Endothelial cell of umbilical vein (primary cell): Measurements from ENCODE around the gene RASGEF1C. TPM values are rescaled to one million over a fixed set of nuclear protein-coding genes. Genes with fewer than 3 reads are reported as not detected.
"Not testable (repeated sequence)": the region's sequence is repeated elsewhere in the genome, so short reads cannot be mapped to it uniquely, and the experiment has no call there.

Source experiments
- BruUV-seq: library from RNA; stranded (reverse); fragments of 400-500 nt; replicated peaks from 2 replicates; lab custom pipeline; 2021; lab: Mats Ljungman, UMichigan
- CTCF ChIA-PET: fragments of 300-600, 350-600 bp; sonication (Branson Sonifier 250); formaldehyde crosslinking; loops from one replicate; lab custom pipeline; 2021; ENCODE audit warnings: antibody characterized with exemption, inconsistent platforms; lab: Charles Lee
- POLR2A ChIA-PET: fragments of 300-600, 350-600 bp; sonication (Branson Sonifier 250); formaldehyde crosslinking; loops from one replicate; lab custom pipeline; 2021; ENCODE audit warnings: antibody characterized with exemption, inconsistent platforms; lab: Charles Lee
- DNase-seq: peaks from one replicate; pipeline ENCODE4 v3.0.0-alpha.2; 2011; ENCODE audit warnings: low read depth, low spot score
- FAIRE-seq: peaks from 2 replicates; lab custom pipeline; 2011; peaks lifted over from hg19 to GRCh38; lab: Jason Lieb, UNC
- H2AFZ ChIP-seq: 2 replicates; pipeline ENCODE4 v1.6.0; 2012; ENCODE audit warnings: low read depth, low read length, control low read depth, inconsistent platforms
- H3K27ac ChIP-seq: 2 replicates; pipeline ENCODE4 v1.5.1; 2011; ENCODE audit warnings: low read depth, mild to moderate bottlenecking, control low read depth, low read length, moderate library complexity; ENCODE audit not compliant: insufficient read depth
- H3K27me3 ChIP-seq, 2 experiments: 2 replicates each; pipeline versions ENCODE4 v1.6.0 to v1.6.1; 2011; ENCODE audit warnings: low read length in 2 of 2, mixed read lengths in 1 of 2; ENCODE audit not compliant: control insufficient read depth in 2 of 2, insufficient read depth in 2 of 2
- H3K36me3 ChIP-seq, 2 experiments: 2 replicates in 1 of 2; 3 replicates in 1 of 2; pipeline ENCODE4 v1.5.1; 2011; ENCODE audit warnings: low read length in 2 of 2, mild to moderate bottlenecking in 1 of 2, moderate library complexity in 1 of 2; ENCODE audit not compliant: control insufficient read depth in 2 of 2, insufficient read depth in 2 of 2; ENCODE audit errors: extremely low read depth in 1 of 2
- H3K4me1 ChIP-seq: 3 replicates; pipeline ENCODE4 v1.5.1; 2011; ENCODE audit warnings: mild to moderate bottlenecking, low read length; ENCODE audit not compliant: control insufficient read depth, insufficient read depth; ENCODE audit errors: extremely low read depth
- H3K4me2 ChIP-seq: 2 replicates; pipeline ENCODE4 v1.6.1; 2011; ENCODE audit warnings: low read length, control low read depth, mixed read lengths; ENCODE audit not compliant: insufficient read depth
- H3K4me3 ChIP-seq, 3 experiments: fragments of 200-600 bp in 1 of 3; sonication (generic), shearing (Covaris generic) in 1 of 3; replicated peaks in 1 of 3; 2 replicates each; pipeline ENCODE4 v1.5.1; 2011 to 2016; ENCODE audit warnings: control low read depth in 3 of 3, low read length in 3 of 3, mild to moderate bottlenecking in 2 of 3, inconsistent platforms in 1 of 3, low read depth in 1 of 3, moderate library complexity in 1 of 3; ENCODE audit not compliant: insufficient read depth in 1 of 3
- H3K79me2 ChIP-seq: 2 replicates; pipeline ENCODE4 v1.6.0; 2012; ENCODE audit warnings: low read length, inconsistent platforms; ENCODE audit not compliant: control insufficient read depth, insufficient read depth
- H3K9ac ChIP-seq: replicated peaks from 2 replicates; pipeline ENCODE3; 2011; ENCODE audit warnings: low read length, control low read depth; ENCODE audit not compliant: insufficient read depth; ENCODE audit errors: extremely low read depth
- H3K9me1 ChIP-seq: replicated peaks from 3 replicates; pipeline ENCODE4 v1.6.0; 2011; ENCODE audit warnings: mild to moderate bottlenecking, low read length; ENCODE audit not compliant: control insufficient read depth, insufficient read depth; ENCODE audit errors: extremely low read depth
- H3K9me3 ChIP-seq: replicated peaks from 2 replicates; pipeline ENCODE4 v1.5.1; 2012; ENCODE audit warnings: low read length, inconsistent platforms; ENCODE audit not compliant: control insufficient read depth, insufficient read depth
- H4K20me1 ChIP-seq: replicated peaks from 2 replicates; pipeline ENCODE3; 2011; ENCODE audit warnings: mild to moderate bottlenecking, low read length; ENCODE audit not compliant: control insufficient read depth, insufficient read depth; ENCODE audit errors: extremely low read depth
- FOS ChIP-seq: IDR thresholded peaks from 2 replicates; pipeline ENCODE4 v1.6.1; 2011; ENCODE audit warnings: mild to moderate bottlenecking, low read length, moderate library complexity, borderline replicate concordance; ENCODE audit not compliant: insufficient read depth
- GATA2 ChIP-seq: IDR thresholded peaks from 2 replicates; pipeline ENCODE4 v1.7.0; 2011; ENCODE audit warnings: low read depth, mild to moderate bottlenecking, moderate library complexity, mixed read lengths, low read length; ENCODE audit not compliant: insufficient read length, insufficient read depth
- MYC ChIP-seq: IDR thresholded peaks from one replicate; pipeline ENCODE4 v1.6.1; 2011; ENCODE audit warnings: mild to moderate bottlenecking, low read depth, low read length
- POLR2AphosphoS5 ChIP-seq: IDR thresholded peaks from 2 replicates; pipeline ENCODE4 v1.6.1; 2012; ENCODE audit warnings: low read depth, mild to moderate bottlenecking, control low read depth, low read length, moderate library complexity; ENCODE audit not compliant: insufficient read depth
- dilution Hi-C: fragments of 300-500 bp; cut with MboI; formaldehyde crosslinking; loops from one replicate; pipeline ENCODE4 v1.15.0; 2019; ENCODE audit warnings: low sequenced_read_pairs; ENCODE audit not compliant: extremely low pct_ligation_motif_present
- intact Hi-C: fragments of 100-400 bp; cut with micrococcal nuclease; formaldehyde crosslinking; loops from one replicate; pipeline ENCODE4 v1.10.0; 2022
- polyA plus RNA-seq, 4 experiments: library from polyadenylated mRNA; depleted of rRNA in 3 of 4; stranded (reverse) in 3 of 4; unstranded in 1 of 4; fragments of >200 nt; gene quantifications; 2 replicates each; pipeline versions ENCODE4 v1.2.1 to v1.2.3, GENCODE V29; 2011 to 2012; ENCODE audit warnings: missing spikeins in 1 of 4
- total RNA-seq: library from RNA; stranded (reverse); gene quantifications from 2 replicates; pipeline ENCODE4 v1.2.3, GENCODE V29; 2021
- TF ChIP-seq, protein P1 (sequence below), 2 donors: IDR thresholded peaks; 1 replicate in 1 of 2; 2 replicates in 1 of 2; pipeline ENCODE4 v1.5.1; 2011; ENCODE audit warnings: low read length in 2 of 2, mild to moderate bottlenecking in 2 of 2, moderate library complexity in 2 of 2, control low read depth in 1 of 2, inconsistent platforms in 1 of 2, low read depth in 1 of 2; ENCODE audit not compliant: insufficient read depth in 1 of 2; ENCODE audit errors: extremely low read depth in 1 of 2

Gene RASGEF1C
- total and polyA plus RNA-seq, 2 donors (not counting 3 experiments of a cell fraction or from before 2014, with no cell fraction given) = not detected

DNA sequence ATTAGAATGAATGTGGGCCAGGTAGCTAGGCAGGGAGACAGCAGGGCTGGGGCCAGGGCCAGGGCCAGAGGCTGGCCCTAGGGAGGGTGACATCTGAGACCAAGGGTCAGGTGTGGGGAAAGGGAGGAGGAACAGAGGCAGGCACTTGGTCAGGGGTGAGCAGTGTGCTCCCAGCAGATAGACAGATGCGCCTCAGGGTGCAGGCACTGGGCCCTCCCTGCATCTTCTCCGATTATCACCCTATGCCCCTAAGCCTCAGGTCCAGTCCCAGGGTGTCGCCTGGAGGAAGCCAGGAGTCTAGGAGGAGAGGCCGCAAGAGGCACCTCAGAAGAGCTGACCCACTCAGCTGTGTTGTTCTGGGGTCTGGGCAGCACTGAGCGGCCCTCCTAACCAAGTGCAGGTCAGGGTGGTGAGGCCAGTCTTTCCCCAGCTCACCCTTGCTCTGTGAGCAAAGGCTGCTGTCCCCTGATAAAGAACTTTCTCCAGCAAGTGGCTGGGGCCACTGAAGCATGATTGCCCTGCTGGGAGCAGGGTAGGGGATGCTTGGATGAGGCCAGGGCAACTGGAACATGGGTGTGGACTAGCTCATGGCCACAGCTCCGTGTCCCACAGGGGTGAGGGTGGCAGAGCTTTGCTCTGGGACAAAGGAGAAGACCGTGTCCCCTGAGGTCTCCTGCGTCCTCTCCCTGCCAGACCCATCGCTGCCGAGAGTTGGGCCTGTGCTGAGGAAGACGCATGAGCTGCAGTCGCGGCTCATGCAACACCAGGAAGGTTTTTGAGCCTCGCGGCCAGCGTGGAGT is 2.1 kb upstream of the RASGEF1C start:
- DNase-seq = no peak
- no TSS peak for BruUV-seq
- peaks cover 10 to 21% of the 10 kb centered on the region in 2 experiments for H3K27me3 ChIP-seq
- H3K9ac ChIP-seq = no peak overlapping the region
- H3K79me2 ChIP-seq = no peaks in the 10 kb centered on the region
- H3K9me1 ChIP-seq = no peaks in the 10 kb centered on the region
- no peak overlapping the region for H2AFZ ChIP-seq
- POLR2A ChIA-PET = no interaction called here
- no peaks in the 10 kb centered on the region for H4K20me1 ChIP-seq
- intact Hi-C loops = no loop called here
- CTCF ChIA-PET = interaction anchor here (0.9 kb wide), 1 partner anchor 260 kb away, joined by 3 read pairs; no protein-coding TSS in a partner anchor
- H3K4me2 ChIP-seq = no peak overlapping the region
- no peak overlapping the region for H3K27ac ChIP-seq
- no peak for TF ChIP-seq POLR2AphosphoS5
- no peak for TF ChIP-seq MYC
- no peak for TF ChIP-seq FOS
- TF ChIP-seq, protein P1, sequence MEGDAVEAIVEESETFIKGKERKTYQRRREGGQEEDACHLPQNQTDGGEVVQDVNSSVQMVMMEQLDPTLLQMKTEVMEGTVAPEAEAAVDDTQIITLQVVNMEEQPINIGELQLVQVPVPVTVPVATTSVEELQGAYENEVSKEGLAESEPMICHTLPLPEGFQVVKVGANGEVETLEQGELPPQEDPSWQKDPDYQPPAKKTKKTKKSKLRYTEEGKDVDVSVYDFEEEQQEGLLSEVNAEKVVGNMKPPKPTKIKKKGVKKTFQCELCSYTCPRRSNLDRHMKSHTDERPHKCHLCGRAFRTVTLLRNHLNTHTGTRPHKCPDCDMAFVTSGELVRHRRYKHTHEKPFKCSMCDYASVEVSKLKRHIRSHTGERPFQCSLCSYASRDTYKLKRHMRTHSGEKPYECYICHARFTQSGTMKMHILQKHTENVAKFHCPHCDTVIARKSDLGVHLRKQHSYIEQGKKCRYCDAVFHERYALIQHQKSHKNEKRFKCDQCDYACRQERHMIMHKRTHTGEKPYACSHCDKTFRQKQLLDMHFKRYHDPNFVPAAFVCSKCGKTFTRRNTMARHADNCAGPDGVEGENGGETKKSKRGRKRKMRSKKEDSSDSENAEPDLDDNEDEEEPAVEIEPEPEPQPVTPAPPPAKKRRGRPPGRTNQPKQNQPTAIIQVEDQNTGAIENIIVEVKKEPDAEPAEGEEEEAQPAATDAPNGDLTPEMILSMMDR (IDR thresholded peaks at IDR 0.05; ENCODE audit: extremely low read depth in 1 of 2, insufficient read depth in 1 of 2, low read depth in 1 of 2, low read length in 2 of 2) = no peak
- no peak for TF ChIP-seq GATA2
- H3K36me3 ChIP-seq = no peaks in the 10 kb centered on the region
- dilution Hi-C loops = no loop called here
- no peaks in the 10 kb centered on the region for H3K9me3 ChIP-seq
- H3K4me3 ChIP-seq = no peak overlapping the region
- peaks cover 3% of the 10 kb centered on the region for H3K4me1 ChIP-seq
- no peak for FAIRE-seq

DNA sequence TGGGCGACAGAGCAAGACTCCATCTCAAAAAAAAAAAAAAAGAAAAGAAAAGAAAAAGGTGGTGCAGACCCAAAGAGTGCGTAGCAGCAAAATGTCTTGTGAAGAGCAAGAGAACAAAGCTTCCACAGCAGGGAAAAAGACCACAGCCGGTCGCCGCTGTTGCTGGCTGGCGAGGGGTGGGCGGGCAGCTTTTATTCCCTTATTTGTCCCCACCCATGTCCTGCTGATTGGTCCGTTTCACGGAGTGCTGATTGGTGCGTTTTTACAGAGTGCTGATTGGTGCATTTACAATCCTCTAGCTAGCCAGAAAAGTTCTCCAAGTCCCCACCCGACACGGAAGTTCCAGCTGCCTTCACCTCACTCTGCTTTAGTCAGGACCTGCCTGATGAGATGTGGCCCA is 1.1 kb upstream of the RASGEF1C start:
- H3K79me2 ChIP-seq, H3K27ac ChIP-seq, DNase-seq, BruUV-seq, dilution Hi-C loops, FAIRE-seq, H3K9me3 ChIP-seq, H3K36me3 ChIP-seq, H3K4me2 ChIP-seq, H3K4me3 ChIP-seq, H4K20me1 ChIP-seq, H3K9me1 ChIP-seq, H2AFZ ChIP-seq, POLR2A ChIA-PET, H3K9ac ChIP-seq, H3K4me1 ChIP-seq, intact Hi-C loops: not testable (repeated sequence)
- H3K27me3 ChIP-seq = peaks cover 10 to 21% of the 10 kb centered on the region in 2 experiments
- CTCF ChIA-PET = interaction anchor here (0.8 to 2.4 kb wide), 6 partner anchors 9 to 261 kb away, joined by 3 to 14 read pairs (median 3); no protein-coding TSS in a partner anchor
